Measurements from ENCODE around the gene AKAP3. TPM values are rescaled to one million over a fixed set of nuclear protein-coding genes. Genes with fewer than 3 reads are reported as not detected.

AKAP3 gene
- total RNA-seq, 2 donors from 2014 or later, result 0.71 to 0.86 TPM

DNA sequence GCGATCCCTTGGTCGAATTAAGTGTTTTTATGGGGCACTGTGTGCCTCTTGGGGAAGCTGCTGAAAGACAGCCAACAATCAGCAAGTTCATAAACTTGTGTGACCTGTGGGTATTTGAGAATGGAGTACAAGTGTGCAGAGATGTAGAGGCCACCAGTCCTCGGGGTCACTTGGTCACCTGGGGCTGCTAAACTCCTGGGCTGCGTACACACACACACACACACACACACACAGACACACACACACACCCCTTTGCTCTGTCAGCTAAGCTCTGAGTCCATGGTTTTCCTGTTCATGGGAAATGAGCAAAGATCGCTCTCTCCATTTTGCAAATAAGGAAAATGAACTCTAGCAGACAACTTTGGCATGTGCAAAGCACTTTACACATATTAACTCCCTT, 62.4 kb downstream of the AKAP3 start:
- DNase-seq (ENCODE audit: low spot score), result no peak
- Mint-ChIP-seq H3K4me3 (no peak overlapping the region), H3K9me3 (no peaks in the 10 kb centered on the region), H3K4me1 (ENCODE audit: low read depth in 2 of 2) (no peaks in the 10 kb centered on the region), H3K27ac (no peak overlapping the region), H3K36me3 (no peaks in the 10 kb centered on the region), H3K27me3 (peaks cover 13 to 14% of the 10 kb centered on the region in 2 donors)
- no peak for ATAC-seq

GRCh38 chr12:4584896-4585295, 64.0 kb downstream of the AKAP3 start:
- Mint-ChIP-seq H3K4me1 (ENCODE audit: low read depth in 2 of 2) (no peaks in the 10 kb centered on the region), H3K9me3 (no peaks in the 10 kb centered on the region), H3K27me3 (peaks cover 14 to 16% of the 10 kb centered on the region in 2 donors), H3K4me3 (no peak overlapping the region), H3K36me3 (no peaks in the 10 kb centered on the region), H3K27ac (no peak overlapping the region)
- no peak for ATAC-seq
- DNase-seq (ENCODE audit: low spot score), result no peak

DNA sequence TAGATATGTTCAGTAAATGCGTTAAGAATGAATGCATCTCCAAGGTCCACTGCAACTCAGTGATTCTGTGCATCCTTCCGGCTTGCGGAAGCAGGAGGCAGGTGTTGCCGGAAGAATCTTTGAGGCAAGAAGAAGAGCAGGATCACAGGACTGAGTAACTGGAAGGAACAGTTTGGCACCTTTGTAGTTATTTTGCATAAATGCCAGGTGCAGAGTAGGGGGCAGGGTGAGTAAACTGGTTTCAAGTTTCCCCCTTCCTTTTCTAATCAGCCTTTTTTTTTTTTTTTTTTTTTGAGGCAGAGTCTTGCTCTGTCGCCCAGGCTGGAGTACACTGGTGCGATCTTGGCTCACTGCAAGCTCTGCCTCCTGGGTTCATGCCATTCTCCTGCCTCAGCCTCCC, 64.6 kb downstream of the AKAP3 start:
- no peaks in the 10 kb centered on the region for H3K4me1 Mint-ChIP-seq (ENCODE audit: low read depth in 2 of 2)
- no peak for ATAC-seq
- H3K27me3 Mint-ChIP-seq, result peaks cover 14 to 16% of the 10 kb centered on the region in 2 donors
- no peak for DNase-seq (ENCODE audit: low spot score)
- no peaks in the 10 kb centered on the region for H3K36me3 Mint-ChIP-seq
- H3K4me3 Mint-ChIP-seq, result no peak overlapping the region
- no peak overlapping the region for H3K27ac Mint-ChIP-seq
- no peaks in the 10 kb centered on the region for H3K9me3 Mint-ChIP-seq

DNA sequence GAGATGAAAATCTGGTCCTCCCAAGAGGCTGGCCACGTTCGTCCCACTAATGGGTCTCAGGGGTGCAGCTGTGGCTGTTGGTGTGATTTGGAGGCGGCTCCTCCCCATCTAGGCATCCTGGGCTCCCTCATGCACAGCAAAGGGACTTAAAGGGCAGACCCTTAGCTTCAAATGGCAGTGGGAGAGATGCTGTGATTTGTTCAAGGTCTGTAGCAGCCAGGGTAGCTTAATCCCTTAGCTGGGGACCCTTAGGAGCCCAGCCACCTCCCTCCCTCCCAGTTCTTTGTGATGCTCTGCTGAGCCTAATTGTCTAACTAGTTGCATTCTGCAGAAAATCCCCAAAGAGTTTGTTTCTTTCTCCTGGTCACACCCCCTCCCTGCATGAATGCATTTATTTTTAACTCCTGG, 68.6 kb downstream of the AKAP3 start:
- H3K27ac Mint-ChIP-seq, result no peak overlapping the region
- no peaks in the 10 kb centered on the region for H3K36me3 Mint-ChIP-seq
- no peaks in the 10 kb centered on the region for H3K4me1 Mint-ChIP-seq (ENCODE audit: low read depth in 2 of 2)
- peaks cover 11 to 22% of the 10 kb centered on the region in 2 donors for H3K27me3 Mint-ChIP-seq
- H3K4me3 Mint-ChIP-seq, result no peak overlapping the region
- ATAC-seq (no peak), DNase-seq (ENCODE audit: low spot score) (no peak)
- H3K9me3 Mint-ChIP-seq, result no peaks in the 10 kb centered on the region

DNA sequence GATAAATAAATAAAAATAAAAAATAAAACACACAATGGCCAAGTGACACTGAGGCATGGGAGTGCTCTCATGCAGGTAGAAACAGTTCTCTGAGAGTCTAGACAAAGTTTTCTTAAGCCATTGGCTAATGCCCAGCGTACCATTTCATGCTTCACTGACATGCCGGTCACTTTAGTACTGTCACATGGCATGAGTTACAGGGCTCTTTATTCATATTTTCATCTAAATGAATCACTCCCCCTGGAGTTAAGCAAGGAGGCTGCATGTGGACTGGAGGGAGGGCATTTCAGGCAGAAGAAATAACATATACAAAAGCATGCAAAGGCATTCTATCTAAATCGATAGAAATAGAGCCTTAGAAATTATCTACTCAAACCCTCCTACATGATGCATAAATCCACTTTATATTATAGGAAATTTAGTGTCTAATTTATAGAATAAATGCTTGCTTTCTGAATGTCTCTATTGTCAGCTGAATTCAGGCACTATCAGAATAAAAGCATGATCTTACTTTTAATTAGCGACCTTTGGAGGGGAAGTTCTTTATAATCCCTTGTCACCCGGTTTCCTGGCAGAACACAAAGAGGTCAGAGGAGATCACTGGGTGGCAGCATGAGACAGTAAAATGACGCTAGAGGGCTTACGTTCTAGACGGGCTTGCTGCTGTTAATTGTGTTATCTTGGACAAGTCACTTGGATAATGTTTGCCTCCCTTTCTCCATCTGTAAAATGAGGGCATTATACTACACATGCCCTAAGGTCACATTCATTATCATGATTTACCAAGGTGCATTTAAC, 69.3 kb downstream of the AKAP3 start:
- ATAC-seq, result no peak
- Mint-ChIP-seq H3K27ac (no peak overlapping the region), H3K4me1 (ENCODE audit: low read depth in 2 of 2) (no peaks in the 10 kb centered on the region), H3K36me3 (no peaks in the 10 kb centered on the region), H3K27me3 (peaks cover 11 to 22% of the 10 kb centered on the region in 2 donors), H3K4me3 (no peak overlapping the region), H3K9me3 (no peaks in the 10 kb centered on the region)
- no peak for DNase-seq (ENCODE audit: low spot score)

GRCh38 chr12:4572680-4573079, 76.2 kb downstream of the AKAP3 start:
- Mint-ChIP-seq H3K27me3 (peaks cover 4 to 15% of the 10 kb centered on the region in 2 donors), H3K4me3 (no peak overlapping the region), H3K9me3 (no peaks in the 10 kb centered on the region), H3K36me3 (no peaks in the 10 kb centered on the region), H3K27ac (no peak overlapping the region), H3K4me1 (ENCODE audit: low read depth in 2 of 2) (no peaks in the 10 kb centered on the region)
- no peak for ATAC-seq
- no peak for DNase-seq (ENCODE audit: low spot score)

DNA sequence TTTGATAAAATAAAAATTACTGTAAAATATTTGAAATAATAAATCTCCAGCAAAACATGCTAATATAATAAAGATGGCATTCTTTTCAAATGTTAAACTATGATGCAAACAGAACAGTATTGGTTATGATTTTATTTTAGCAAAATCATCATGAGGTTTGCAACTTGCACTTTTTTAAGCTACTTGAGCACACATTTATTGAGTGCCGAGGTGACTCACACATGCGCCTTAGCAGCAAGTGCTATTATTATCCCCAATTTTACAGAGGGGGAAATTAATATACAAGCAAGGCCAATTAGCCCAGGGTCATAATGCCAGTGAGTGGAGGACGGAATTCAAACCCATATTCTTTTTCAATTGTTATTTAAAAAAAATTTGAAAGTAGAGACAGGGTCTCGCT, 79.6 kb downstream of the AKAP3 start:
- Mint-ChIP-seq H3K4me3 (no peak overlapping the region), H3K9me3 (no peaks in the 10 kb centered on the region), H3K36me3 (no peaks in the 10 kb centered on the region), H3K27ac (no peak overlapping the region), H3K27me3 (peaks cover 0 to 4% of the 10 kb centered on the region in 2 donors), H3K4me1 (ENCODE audit: low read depth in 2 of 2) (peaks cover 6 to 10% of the 10 kb centered on the region in 2 donors)
- no peak for DNase-seq (ENCODE audit: low spot score)
- no peak for ATAC-seq

DNA sequence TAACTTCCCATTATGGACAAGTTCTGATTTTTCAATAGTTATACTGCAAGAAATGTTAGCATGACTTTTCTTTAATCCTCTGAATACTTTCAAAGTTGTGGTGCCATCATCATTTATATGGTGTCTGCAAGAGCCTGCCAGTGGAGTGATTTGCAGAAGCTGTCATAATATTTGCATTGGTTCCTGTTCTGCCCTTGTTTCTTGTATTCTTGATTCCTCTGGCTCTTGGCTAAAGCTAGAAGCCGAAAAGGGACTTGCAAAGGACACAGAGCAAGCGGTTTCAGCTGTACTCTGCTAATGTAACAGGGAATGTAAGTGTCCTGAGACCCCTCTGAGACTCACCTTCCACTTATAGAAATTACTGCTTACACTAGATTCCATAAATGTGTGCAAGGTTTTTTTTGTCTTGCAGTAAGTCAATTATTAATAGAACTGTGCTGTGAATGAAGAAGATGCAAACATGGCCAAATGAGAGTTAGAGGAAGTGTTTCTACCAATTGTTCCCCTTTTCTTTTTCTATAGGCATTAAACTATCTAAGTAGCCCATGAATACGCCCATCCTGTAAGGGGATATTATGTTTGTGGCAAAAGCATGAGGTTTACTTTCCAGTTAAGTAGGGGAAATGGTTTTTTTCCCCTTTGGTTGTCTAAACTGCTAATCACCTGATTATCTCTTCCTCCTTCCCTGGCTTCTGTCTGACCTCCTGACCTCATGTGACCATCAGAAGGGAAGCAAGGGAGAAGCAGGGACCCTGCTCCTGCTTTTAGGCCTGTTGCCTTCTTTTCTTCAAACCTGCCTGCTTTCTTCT, 81.6 kb downstream of the AKAP3 start:
- H3K4me1 Mint-ChIP-seq (ENCODE audit: low read depth in 2 of 2), result peaks cover 6 to 14% of the 10 kb centered on the region in 2 donors
- no peaks in the 10 kb centered on the region for H3K36me3 Mint-ChIP-seq
- DNase-seq (ENCODE audit: low spot score) (no peak), ATAC-seq (no peak)
- H3K27ac Mint-ChIP-seq, result no peak overlapping the region
- no peaks in the 10 kb centered on the region for H3K9me3 Mint-ChIP-seq
- peaks cover 0 to 7% of the 10 kb centered on the region in 2 donors for H3K27me3 Mint-ChIP-seq
- no peak overlapping the region for H3K4me3 Mint-ChIP-seq

- Mint-ChIP-seq H3K4me3 (no peak overlapping the region), H3K27ac (no peak overlapping the region), H3K27me3 (peaks cover 0 to 10% of the 10 kb centered on the region in 2 donors), H3K4me1 (ENCODE audit: low read depth in 2 of 2) (peaks cover 6 to 20% of the 10 kb centered on the region in 2 donors), H3K36me3 (no peaks in the 10 kb centered on the region), H3K9me3 (no peaks in the 10 kb centered on the region)
- no peak for DNase-seq (ENCODE audit: low spot score)
- no peak for ATAC-seq
These were observed 82.4 kb downstream of the AKAP3 start for GRCh38 chr12:4566474-4566873.

Other genes starting within 250 kb of the AKAP3 start
- gene FGF6, start 203.2 kb downstream of the AKAP3 start, total RNA-seq, result not detected
- 10 to 100 TPM; 21.4 to 34.4 TPM for gene RAD51AP1, start 110.2 kb downstream of the AKAP3 start, total RNA-seq
- gene DYRK4, start 86.8 kb downstream of the AKAP3 start, total RNA-seq, result 10 to 100 TPM; 24.0 to 30.2 TPM
- 100 to 1,000 TPM; 121 to 134 TPM for gene NDUFA9, start 63 bp upstream of the AKAP3 start, total RNA-seq
- 1 to 10 TPM in 1 of 2 donors, under 1 TPM in 1; 0.50 to 1.1 TPM for gene GALNT8, start 71.3 kb upstream of the AKAP3 start, total RNA-seq

Measured in natural killer cell treated with Interleukin-12 subunit alpha and Interleukin-12 subunit beta and Interleukin-15 and Interleukin-18, amount 100 ng/mL, for 72 hours (primary cell).